ENCODE results near the gene CIAO3.

DNA sequence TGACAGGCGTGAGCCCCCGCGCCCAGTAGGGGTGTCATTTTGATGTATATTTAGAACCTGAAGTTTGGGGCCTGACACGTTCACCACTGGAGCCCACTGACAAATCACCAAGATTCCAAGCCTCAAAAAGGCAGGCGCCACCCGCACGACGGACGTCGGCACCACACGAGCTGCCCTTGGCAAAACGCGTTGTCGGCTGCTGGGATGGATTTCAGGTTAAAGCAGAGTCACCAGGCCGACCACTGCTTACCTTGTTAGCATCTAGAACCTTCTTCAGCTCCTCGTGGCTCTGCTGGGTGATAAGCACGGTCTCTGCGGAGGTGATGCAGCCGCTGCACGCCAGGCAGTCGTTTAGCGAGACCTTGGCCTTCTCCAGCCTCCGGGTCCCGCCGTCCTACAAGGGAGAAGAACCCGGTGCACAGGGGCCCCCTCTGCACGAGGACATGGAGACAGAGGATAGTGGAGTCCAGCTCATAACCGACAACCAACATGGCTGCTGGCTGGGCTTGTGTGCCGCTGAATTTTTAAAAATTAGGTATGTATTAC is 3.8 kb downstream of the CIAO3 start:
- TF ChIP-seq, protein P1, sequence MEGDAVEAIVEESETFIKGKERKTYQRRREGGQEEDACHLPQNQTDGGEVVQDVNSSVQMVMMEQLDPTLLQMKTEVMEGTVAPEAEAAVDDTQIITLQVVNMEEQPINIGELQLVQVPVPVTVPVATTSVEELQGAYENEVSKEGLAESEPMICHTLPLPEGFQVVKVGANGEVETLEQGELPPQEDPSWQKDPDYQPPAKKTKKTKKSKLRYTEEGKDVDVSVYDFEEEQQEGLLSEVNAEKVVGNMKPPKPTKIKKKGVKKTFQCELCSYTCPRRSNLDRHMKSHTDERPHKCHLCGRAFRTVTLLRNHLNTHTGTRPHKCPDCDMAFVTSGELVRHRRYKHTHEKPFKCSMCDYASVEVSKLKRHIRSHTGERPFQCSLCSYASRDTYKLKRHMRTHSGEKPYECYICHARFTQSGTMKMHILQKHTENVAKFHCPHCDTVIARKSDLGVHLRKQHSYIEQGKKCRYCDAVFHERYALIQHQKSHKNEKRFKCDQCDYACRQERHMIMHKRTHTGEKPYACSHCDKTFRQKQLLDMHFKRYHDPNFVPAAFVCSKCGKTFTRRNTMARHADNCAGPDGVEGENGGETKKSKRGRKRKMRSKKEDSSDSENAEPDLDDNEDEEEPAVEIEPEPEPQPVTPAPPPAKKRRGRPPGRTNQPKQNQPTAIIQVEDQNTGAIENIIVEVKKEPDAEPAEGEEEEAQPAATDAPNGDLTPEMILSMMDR (IDR thresholded peaks at IDR 0.05): no peak
- TF ChIP-seq POLR2A (IDR thresholded peaks at IDR 0.05): no peak

Measured in testis (tissue), 2 donors.